NCI-H524 (cell line): Measurements from ENCODE around the gene NTRK2.

Experiments used
- DNase-seq, 2 experiments: peaks; one replicate each; lab custom pipeline; 2025; lab: John Stamatoyannopoulos, UW

The NTRK2 gene

DNA sequence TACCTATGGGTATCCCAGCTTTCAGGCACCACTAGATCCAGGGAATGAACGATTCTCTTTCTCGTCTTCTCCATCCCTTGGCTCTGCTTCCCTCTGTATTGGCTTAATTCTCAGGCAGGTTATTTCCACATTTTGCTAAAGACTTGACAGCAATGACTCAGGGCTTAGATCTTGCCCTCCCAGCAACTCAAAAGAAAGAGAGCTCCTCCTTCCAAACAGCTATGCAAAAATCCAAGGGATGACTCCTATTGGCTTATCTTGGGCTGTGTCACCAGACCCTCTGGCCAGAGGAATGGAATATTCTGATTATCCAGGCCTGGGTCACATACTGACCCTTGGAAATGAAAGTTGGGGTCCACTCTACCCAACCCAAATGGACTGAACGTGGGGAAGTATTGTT lies 270.2 kb downstream of the NTRK2 start:
- DNase-seq: no peak

DNA sequence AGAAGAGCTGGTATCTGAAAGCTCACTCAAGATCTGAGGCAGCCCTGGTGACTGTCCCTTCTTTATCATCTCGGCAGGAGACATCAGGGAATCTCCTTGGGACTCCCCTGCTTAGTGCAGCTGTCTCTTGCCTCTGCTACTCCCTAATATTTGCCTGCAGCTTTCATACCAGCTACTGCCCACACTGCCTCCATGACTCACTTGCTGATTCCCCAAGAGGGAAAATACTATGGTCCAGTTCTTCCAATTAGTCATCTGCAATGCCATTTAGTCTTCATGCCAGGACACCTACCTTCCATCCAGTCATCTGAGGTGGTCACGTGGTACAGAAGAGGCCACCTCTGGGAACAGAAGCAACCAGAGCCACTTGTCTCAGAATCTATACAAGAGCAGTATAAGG lies 270.8 kb downstream of the NTRK2 start:
- no peak for DNase-seq

DNA sequence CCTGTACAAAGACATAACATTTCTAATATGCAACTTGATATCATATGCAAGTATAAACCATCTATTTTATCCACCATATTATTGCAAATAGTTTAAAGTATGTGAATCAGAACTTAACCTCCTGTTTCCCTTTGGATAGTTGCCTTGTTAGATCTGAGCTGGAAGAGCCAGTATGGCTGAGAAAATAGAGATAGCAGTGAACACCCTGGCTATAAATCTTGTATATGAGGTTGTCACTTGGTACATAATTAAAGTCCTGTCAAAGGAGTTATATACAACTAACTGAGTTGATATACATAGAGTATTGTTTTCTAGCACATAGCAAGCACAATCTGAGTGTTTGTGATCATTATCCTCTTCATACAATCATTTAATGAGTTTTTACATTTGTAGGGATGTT lies 272.3 kb downstream of the NTRK2 start:
- DNase-seq: no peak

GRCh38 chr9:84943482-84944050 lies 274.0 kb downstream of the NTRK2 start:
- DNase-seq: no peak

DNA sequence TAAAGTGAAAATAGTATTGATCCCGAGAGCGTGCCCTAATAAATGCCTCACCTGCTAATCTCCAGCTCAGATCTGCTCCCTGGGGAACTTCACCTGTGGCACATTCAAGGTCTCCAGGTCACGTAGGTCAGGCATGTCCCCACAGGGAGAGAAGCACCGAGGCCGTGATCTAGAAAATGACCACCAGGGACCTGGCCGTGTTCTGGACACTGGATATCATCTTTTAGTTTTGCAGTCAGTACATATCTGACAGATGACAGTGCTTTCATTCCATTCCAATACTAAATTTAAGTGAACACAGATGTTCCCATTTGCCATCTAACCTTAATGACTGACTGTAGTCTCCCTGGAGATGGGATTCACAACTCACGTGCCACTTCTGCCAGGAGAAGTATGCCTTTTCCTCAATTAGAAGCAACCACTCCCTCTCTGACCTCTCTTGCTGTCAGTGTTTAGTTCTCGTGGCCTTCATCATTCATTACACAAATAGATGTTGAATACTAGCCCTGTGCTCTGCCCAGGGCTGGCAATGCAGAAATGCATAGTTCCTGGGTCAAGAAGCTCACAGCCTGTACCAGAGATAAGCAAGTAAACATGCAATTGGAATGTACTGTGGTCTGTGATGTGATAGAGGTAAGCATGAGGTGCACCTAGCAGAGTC lies 276.5 kb downstream of the NTRK2 start:
- no peak for DNase-seq

DNA sequence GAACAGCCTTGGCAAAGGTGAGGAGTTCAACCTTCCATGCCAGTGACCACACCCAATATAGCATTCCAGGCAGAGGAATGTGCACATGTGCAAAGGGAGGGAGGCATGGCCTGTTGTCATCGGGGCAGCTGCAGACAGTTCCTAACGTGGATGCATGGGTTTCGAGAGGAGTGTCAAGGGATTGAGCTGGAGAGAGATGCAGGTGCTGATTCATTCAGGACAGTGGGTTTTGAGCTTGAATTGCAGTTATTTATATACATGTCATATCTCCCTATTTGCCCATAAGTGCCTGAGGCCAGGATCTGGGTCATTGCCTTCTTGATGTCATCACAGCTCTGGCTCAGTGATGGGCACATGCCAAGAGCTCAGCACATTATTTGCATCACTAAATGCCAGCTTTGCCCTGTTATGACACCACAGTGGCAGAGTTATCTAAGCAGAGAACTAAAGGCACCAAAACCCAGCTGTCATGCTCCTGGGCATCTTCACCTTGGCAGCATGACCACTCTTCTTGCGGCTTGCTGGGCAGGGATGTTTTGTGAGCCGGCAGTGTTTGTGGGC lies 278.0 kb downstream of the NTRK2 start:
- no peak for DNase-seq

DNA sequence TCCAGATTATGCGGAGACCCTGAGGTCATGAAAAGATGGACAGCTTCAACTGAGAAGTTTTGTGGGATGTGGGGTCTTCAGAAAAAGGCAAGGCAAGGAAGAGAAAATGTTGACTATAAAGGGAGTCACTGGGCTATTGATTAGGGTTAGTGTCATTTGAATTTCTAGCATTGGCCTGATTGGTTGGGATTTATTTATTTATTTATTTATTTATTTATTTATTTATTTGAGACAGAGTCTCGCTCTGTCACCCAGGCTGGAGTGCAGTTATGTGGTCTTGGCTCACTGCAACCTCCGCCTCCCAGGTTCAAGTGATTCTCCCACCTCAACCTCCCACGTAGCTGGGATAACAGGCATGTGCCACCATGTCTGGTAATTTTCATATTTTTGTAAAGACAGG lies 279.7 kb downstream of the NTRK2 start:
- DNase-seq: no peak

DNA sequence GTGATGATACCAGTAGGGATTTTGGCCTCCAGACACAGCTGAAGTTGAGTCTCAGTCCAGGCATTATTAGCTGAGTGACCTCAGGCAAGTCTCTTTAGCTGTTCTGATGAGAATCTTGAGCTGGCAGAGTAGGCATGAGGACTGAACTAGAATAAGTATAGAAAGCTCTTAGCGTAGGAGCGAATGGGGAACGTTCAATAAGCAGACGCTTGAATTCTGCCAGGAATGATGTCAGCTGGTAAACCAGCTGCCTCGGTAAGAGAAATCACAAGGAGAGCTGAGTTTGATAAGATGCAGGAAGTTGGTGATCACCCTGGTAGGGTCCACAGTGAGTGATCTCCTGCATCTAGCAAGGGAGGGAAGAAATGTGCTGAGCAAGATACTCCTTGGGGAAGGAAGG lies 280.4 kb downstream of the NTRK2 start:
- no peak for DNase-seq

DNA sequence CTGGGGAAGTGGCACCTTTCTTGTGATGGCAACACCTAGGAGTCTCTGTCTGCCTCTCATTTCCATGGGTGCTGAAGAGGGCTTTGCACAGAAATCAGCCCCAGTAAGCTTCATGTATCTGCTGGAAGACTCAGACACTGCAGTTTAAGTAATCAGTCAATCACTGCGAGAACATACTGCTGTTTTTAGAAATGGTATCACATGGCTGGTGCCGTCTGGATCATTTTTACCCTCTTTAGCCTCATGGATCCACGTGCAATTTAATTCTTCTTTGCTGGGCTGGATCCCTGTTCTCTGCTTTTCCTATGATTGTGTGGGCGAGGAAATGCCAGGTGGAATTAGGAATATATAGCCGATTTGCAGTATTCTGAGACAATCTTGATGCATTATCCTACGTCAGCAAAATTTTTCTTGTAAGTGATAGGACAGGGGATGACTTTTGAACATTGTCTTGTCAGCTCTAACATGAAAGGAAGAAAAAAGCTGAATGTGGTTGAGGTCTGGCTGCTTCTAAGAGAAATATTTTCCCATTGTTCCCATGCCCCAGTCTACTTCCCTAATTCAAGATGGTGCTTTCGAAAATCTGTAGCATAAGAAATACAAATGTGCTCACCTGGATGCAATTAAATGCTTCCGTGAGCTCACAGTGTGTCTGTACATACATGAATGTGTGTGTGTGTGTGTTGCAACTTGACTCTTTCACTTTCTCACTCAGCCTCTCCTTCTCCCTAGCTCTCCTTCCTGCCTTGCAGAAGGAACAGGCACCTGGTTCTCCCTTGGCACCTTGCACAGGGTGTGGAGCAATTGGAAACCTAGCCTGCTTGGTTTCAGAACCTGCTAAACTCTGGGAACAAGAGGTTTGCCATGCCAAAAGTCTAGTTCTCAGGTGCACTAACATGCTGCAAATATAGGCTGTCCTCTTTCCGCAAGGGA lies 281.6 kb downstream of the NTRK2 start:
- no peak for DNase-seq

DNA sequence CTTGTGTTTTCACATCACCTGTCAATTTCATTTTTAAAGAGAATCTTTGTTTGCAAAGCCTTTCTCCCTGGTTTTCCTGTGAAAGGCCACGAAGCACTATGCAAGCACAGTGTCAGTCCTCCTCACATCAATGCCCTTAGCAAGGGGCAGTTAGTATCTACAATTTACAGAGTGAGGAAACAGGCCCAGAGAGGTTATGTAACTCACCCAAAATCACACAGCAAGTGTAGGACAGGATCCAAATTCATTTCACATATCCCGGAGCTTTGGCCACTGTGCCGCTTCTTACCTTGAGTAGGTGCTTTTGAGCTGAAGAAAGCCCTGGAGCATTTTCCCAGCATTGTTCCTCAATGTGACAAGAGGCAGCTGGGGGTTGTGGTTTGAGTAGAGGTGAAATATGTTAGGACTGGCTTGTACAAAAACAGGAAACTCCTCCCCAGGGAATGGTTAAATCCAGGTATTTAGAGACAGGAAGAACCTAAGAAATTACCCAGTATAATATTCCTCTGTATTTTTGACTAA lies 283.8 kb downstream of the NTRK2 start:
- DNase-seq: no peak

GRCh38 chr9:84953797-84954705 lies 284.5 kb downstream of the NTRK2 start:
- DNase-seq: peak in 1 of 2 experiments; percentile 26

DNA sequence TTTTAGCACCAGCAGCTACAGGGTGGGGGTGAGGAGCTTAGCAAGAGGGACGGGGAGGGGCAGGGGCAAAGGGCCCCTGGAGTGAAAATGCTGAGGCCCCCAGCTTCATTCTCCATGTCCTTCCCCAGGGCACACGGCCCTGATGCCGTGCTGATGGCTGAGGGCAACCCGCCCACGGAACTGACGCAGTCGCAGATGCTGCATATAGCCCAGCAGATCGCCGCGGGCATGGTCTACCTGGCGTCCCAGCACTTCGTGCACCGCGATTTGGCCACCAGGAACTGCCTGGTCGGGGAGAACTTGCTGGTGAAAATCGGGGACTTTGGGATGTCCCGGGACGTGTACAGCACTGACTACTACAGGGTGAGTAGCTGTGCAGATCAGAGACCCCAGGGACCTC lies 285.6 kb downstream of the NTRK2 start:
- DNase-seq: no peak

DNA sequence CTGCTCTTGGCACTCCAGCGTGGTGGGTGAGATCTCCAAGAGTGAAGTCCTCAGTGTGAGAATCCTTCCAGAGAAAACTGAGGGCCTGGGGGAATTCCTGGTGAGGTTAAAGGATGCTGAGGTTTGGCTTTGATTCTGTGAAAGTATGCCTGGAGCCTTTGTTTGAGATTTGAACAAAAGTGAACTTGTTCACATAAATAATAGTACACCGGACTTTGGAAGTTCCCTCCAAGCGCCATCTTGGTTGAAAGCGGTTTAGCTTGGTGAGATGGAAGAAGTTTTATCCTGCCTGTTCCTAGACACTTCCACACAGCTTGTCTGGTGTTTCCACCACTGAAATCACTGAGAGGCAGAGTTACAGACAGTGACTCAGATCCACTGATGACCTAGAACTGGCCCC lies 286.4 kb downstream of the NTRK2 start:
- no peak for DNase-seq

DNA sequence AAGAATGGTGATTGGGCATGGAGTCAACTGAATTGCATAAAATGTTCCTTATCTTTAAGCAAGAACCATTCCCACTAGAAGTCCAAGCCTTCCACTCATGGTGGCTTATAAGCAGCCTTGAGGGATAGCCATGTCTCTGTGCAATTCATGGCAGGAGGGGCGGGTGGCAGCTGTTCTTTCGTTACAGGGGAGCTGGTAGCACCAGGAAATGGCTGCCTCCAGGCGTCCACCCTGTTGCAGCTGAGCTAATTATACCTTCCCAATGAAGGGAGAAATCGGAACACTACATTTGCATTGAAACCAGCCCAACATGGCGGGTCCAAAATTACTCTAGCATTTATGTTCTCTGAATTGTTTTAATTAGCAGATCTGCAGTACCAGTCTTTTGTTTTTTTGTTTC lies 289.8 kb downstream of the NTRK2 start:
- no peak for DNase-seq

- DNase-seq: no peak
These were observed 297.6 kb downstream of the NTRK2 start for GRCh38 chr9:84966876-84967830.

DNA sequence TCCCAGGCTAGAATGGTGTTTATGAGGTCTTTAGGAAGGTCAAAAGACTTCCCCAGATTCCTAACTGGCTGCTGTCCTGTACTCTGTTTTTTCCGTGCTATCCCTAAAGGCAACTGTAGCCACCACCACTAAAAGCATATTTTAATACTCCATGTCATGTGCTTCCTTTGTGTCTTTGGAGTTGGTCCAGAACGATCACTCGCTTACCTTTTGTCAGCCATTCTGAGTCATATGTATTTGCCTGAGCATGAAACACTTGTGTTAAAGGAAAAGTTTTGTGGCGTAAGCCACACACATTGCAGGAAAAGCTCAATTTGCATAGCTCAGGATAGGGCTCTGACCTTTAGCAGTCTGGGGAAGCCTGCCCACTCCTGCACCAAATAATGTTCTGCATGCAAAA lies 299.6 kb downstream of the NTRK2 start:
- no peak for DNase-seq

DNA sequence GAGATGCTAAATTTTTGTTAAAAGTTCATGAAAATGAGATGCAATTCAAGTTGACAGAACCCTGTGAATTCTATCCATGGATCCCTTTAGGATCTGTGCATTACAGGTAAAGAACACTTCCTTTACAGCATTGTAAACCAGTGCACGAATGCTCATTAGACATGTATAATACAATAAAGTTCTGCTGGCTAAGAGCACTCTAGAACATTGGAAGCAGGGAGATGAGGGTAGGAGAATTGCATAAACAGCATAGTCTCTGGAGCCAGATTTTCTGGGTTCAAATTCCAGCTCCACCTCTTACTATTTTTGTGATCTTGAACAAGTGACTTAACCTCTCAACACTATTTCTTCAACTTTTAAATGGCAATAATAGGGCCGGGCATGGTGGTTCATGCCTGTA lies 300.2 kb downstream of the NTRK2 start:
- no peak for DNase-seq

- DNase-seq: no peak
These were observed 300.9 kb downstream of the NTRK2 start for GRCh38 chr9:84970432-84970831.

DNA sequence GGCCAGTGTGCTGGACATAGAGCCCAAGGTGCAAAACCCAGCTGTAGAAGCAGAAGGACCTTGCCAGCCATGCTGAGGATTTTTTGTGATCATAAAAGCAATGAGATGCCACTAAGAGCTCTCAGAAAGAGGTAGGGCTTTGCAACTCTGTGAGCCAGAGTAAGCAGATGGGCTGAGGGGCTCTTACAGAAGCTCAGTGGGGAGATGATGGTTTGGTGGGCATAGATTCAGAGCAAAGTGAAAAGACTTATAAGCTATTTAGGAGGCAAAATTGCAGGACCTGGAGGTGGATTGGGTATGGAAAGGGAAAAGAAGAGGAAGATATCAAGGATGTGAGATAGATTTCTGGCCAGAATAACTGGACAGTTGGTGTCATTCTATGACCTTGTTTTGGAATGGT lies 302.0 kb downstream of the NTRK2 start:
- DNase-seq: peak in 1 of 2 experiments; percentile 30

DNA sequence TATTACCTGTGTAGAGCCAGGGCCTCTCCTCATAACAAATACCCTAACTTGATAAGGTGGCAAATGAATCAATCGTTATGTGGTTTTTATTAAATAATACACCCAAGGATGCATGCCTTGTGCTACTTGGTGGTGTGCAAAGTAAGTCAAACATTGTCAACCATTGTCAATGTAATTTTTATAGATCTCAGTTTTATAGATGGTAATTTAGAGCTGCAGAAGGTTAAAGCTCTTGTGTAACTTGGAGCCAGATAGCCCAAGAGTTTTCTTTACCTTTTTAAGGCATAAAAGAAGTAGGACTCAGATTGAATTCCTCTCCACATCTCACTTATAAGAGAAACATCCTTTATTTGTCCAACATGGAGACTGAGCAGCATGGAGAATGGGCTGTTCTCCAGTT lies 304.7 kb downstream of the NTRK2 start:
- DNase-seq: no peak
